ENCODE data around the gene LPCAT3. TPM values are rescaled to one million over a fixed set of nuclear protein-coding genes. Genes with fewer than 3 reads are reported as not detected.

Gene LPCAT3
- total and polyA plus RNA-seq, 2 of the 13 experiments (the other 11 are each of a cell fraction or from before 2014, with no cell fraction given) = 44.5 to 64.3 TPM

GRCh38 chr12:7019043-7019569 lies 830 bp upstream of the LPCAT3 start (continued):
- TF ChIP-seq DDIT3 (CRISPR knock-in tag; IDR thresholded peaks at IDR 0.05) = no peak
- TF ChIP-seq SOX5 (CRISPR knock-in tag; IDR thresholded peaks at IDR 0.05; ENCODE audit: borderline replicate concordance) = no peak
- no peak for TF ChIP-seq ZNF609 (CRISPR knock-in tag; IDR thresholded peaks at IDR 0.05; ENCODE audit: borderline replicate concordance)
- TF ChIP-seq, protein P1, sequence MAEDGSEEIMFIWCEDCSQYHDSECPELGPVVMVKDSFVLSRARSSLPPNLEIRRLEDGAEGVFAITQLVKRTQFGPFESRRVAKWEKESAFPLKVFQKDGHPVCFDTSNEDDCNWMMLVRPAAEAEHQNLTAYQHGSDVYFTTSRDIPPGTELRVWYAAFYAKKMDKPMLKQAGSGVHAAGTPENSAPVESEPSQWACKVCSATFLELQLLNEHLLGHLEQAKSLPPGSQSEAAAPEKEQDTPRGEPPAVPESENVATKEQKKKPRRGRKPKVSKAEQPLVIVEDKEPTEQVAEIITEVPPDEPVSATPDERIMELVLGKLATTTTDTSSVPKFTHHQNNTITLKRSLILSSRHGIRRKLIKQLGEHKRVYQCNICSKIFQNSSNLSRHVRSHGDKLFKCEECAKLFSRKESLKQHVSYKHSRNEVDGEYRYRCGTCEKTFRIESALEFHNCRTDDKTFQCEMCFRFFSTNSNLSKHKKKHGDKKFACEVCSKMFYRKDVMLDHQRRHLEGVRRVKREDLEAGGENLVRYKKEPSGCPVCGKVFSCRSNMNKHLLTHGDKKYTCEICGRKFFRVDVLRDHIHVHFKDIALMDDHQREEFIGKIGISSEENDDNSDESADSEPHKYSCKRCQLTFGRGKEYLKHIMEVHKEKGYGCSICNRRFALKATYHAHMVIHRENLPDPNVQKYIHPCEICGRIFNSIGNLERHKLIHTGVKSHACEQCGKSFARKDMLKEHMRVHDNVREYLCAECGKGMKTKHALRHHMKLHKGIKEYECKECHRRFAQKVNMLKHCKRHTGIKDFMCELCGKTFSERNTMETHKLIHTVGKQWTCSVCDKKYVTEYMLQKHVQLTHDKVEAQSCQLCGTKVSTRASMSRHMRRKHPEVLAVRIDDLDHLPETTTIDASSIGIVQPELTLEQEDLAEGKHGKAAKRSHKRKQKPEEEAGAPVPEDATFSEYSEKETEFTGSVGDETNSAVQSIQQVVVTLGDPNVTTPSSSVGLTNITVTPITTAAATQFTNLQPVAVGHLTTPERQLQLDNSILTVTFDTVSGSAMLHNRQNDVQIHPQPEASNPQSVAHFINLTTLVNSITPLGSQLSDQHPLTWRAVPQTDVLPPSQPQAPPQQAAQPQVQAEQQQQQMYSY (CRISPR knock-in tag; IDR thresholded peaks at IDR 0.05) = 0 out of 2 replicates have a peak, but pooled peaks have one; percentile 7
- no peak for TF ChIP-seq ZNF772 (CRISPR knock-in tag; IDR thresholded peaks at IDR 0.05)
- no peak for TF ChIP-seq NR2F2 (IDR thresholded peaks at IDR 0.05; ENCODE audit: borderline replicate concordance, low read depth)
- TF ChIP-seq PHF20 (CRISPR knock-in tag; IDR thresholded peaks at IDR 0.05) = no peak
- TF ChIP-seq XBP1 (CRISPR knock-in tag; IDR thresholded peaks at IDR 0.05) = no peak
- no peak for TF ChIP-seq ZMYM2 (CRISPR knock-in tag; IDR thresholded peaks at IDR 0.05)
- TF ChIP-seq ZNF709 (CRISPR knock-in tag; IDR thresholded peaks at IDR 0.05) = no peak
- TF ChIP-seq MXD4 (CRISPR knock-in tag; IDR thresholded peaks at IDR 0.05) = no peak
- no peak for TF ChIP-seq ZFP36L1 (CRISPR knock-in tag; IDR thresholded peaks at IDR 0.05)
- TF ChIP-seq ZFP82 (CRISPR knock-in tag; IDR thresholded peaks at IDR 0.05; ENCODE audit: borderline replicate concordance) = no peak
- TF ChIP-seq ZNF777 (CRISPR knock-in tag; IDR thresholded peaks at IDR 0.05) = no peak
- no peak for TF ChIP-seq FIP1L1 (IDR thresholded peaks at IDR 0.05; ENCODE audit: borderline replicate concordance, insufficient read depth, low read depth, low read length)
- no peak for TF ChIP-seq ZNF383 (CRISPR knock-in tag; IDR thresholded peaks at IDR 0.05; ENCODE audit: borderline replicate concordance)
- TF ChIP-seq ZBTB33 (CRISPR knock-in tag; IDR thresholded peaks at IDR 0.05) = no peak
- no peak for TF ChIP-seq FLYWCH1 (CRISPR knock-in tag; IDR thresholded peaks at IDR 0.05)
- peak; percentile 3; the same call in 1 of the 2 replicates for TF ChIP-seq ARNTL (CRISPR knock-in tag; IDR thresholded peaks at IDR 0.05)
- peak; percentile 7; the same call in 1 of the 2 replicates for TF ChIP-seq ZSCAN20 (CRISPR knock-in tag; IDR thresholded peaks at IDR 0.05; ENCODE audit: borderline replicate concordance)
- TF ChIP-seq ELF1 (CRISPR knock-in tag; IDR thresholded peaks at IDR 0.05) = no peak

All from HepG2 (cell line).